Stimulated activated CD4-positive, alpha-beta T cell treated with anti-CD3 and anti-CD28 coated beads, Interleukin-1b, Interleukin-23, amount 100 ng/mL, for 1 hour (primary cell): ENCODE data around the gene CPNE5.
"Not testable (repeated sequence)": the region's sequence is repeated elsewhere in the genome, so short reads cannot be mapped to it uniquely, and the experiment has no call there.

Experiments used
- DNase-seq, 2 donors: peaks; one replicate each; pipeline ENCODE4 v3.0.0-alpha.2; 2020; ENCODE audit warnings: low read depth in 2 of 2

The CPNE5 gene

GRCh38 chr6:36815962-36816735, 23.1 kb downstream of the CPNE5 start:
- no peak for DNase-seq

- no peak for DNase-seq
These were observed 25.0 kb downstream of the CPNE5 start for GRCh38 chr6:36814249-36814648.

GRCh38 chr6:36813526-36813925, 25.7 kb downstream of the CPNE5 start:
- no peak for DNase-seq

- DNase-seq: not testable (repeated sequence)
These were observed 26.2 kb downstream of the CPNE5 start for GRCh38 chr6:36813047-36813446.

- DNase-seq: no peak
These were observed 29.1 kb downstream of the CPNE5 start for GRCh38 chr6:36809941-36810803.

GRCh38 chr6:36809156-36809555, 30.1 kb downstream of the CPNE5 start:
- no peak for DNase-seq

GRCh38 chr6:36808634-36809033, 30.6 kb downstream of the CPNE5 start:
- no peak for DNase-seq

- DNase-seq: no peak
These were observed 31.5 kb downstream of the CPNE5 start for GRCh38 chr6:36807750-36808149.

GRCh38 chr6:36807143-36807542, 32.1 kb downstream of the CPNE5 start:
- DNase-seq: no peak

GRCh38 chr6:36805917-36806316, 33.3 kb downstream of the CPNE5 start:
- DNase-seq: no peak

GRCh38 chr6:36805096-36805797, 34.0 kb downstream of the CPNE5 start:
- no peak for DNase-seq

- no peak for DNase-seq
These were observed 34.7 kb downstream of the CPNE5 start for GRCh38 chr6:36804563-36804962.

- no peak for DNase-seq
These were observed 35.3 kb downstream of the CPNE5 start for GRCh38 chr6:36803908-36804307.

GRCh38 chr6:36803482-36803881, 35.8 kb downstream of the CPNE5 start:
- DNase-seq: no peak

- no peak for DNase-seq
These were observed 38.8 kb downstream of the CPNE5 start for GRCh38 chr6:36800223-36801076.

- no peak for DNase-seq
These were observed 40.4 kb downstream of the CPNE5 start for GRCh38 chr6:36798852-36799251.

- DNase-seq: no peak
These were observed 41.6 kb downstream of the CPNE5 start for GRCh38 chr6:36797653-36798052.

- DNase-seq: no peak
These were observed 42.2 kb downstream of the CPNE5 start for GRCh38 chr6:36797055-36797454.

GRCh38 chr6:36794713-36795065, 44.6 kb downstream of the CPNE5 start:
- no peak for DNase-seq

- no peak for DNase-seq
These were observed 45.1 kb downstream of the CPNE5 start for GRCh38 chr6:36793913-36794712.
